Osteocyte (in vitro differentiated cells): Measurements from ENCODE around the gene CHRM4. TPM values are rescaled to one million over a fixed set of nuclear protein-coding genes. Genes with fewer than 3 reads are reported as not detected.

Experiments used
- DNase-seq: peaks from one replicate; pipeline ENCODE4 v3.0.0; 2021; ENCODE audit warnings: mixed read lengths; ENCODE audit not compliant: unreplicated experiment; ENCODE audit errors: extremely low spot score
- H3K27ac Mint-ChIP-seq: one replicate; pipeline ENCODE4 v1.8.0; 2021; ENCODE audit warnings: mild to moderate bottlenecking, mixed read lengths; ENCODE audit not compliant: unreplicated experiment
- H3K27me3 Mint-ChIP-seq: one replicate; pipeline ENCODE4 v1.8.0; 2021; ENCODE audit warnings: mixed read lengths; ENCODE audit not compliant: unreplicated experiment
- H3K36me3 Mint-ChIP-seq: one replicate; pipeline ENCODE4 v1.8.0; 2021; ENCODE audit warnings: mixed read lengths; ENCODE audit not compliant: unreplicated experiment
- H3K4me1 Mint-ChIP-seq: one replicate; pipeline ENCODE4 v1.8.0; 2021; ENCODE audit warnings: mixed read lengths; ENCODE audit not compliant: unreplicated experiment
- H3K4me3 Mint-ChIP-seq: one replicate; pipeline ENCODE4 v1.8.0; 2021; ENCODE audit warnings: mild to moderate bottlenecking, moderate library complexity, mixed read lengths; ENCODE audit not compliant: unreplicated experiment
- H3K9me3 Mint-ChIP-seq: one replicate; pipeline ENCODE4 v1.8.0; 2021; ENCODE audit warnings: mixed read lengths; ENCODE audit not compliant: unreplicated experiment
- total RNA-seq: library from RNA; stranded (reverse); gene quantifications from 2 replicates; pipeline ENCODE4 v1.2.1, GENCODE V29; 2021
- TF ChIP-seq, protein P1 (sequence below): fragments of 200-600 bp; sonication (generic); IDR thresholded peaks from 2 replicates; pipeline ENCODE4 v1.5.0; 2021; ENCODE audit warnings: antibody characterized with exemption, mild to moderate bottlenecking, moderate library complexity

The CHRM4 gene
- total RNA-seq, 1 donor from 2014 or later: 0.21 TPM

DNA sequence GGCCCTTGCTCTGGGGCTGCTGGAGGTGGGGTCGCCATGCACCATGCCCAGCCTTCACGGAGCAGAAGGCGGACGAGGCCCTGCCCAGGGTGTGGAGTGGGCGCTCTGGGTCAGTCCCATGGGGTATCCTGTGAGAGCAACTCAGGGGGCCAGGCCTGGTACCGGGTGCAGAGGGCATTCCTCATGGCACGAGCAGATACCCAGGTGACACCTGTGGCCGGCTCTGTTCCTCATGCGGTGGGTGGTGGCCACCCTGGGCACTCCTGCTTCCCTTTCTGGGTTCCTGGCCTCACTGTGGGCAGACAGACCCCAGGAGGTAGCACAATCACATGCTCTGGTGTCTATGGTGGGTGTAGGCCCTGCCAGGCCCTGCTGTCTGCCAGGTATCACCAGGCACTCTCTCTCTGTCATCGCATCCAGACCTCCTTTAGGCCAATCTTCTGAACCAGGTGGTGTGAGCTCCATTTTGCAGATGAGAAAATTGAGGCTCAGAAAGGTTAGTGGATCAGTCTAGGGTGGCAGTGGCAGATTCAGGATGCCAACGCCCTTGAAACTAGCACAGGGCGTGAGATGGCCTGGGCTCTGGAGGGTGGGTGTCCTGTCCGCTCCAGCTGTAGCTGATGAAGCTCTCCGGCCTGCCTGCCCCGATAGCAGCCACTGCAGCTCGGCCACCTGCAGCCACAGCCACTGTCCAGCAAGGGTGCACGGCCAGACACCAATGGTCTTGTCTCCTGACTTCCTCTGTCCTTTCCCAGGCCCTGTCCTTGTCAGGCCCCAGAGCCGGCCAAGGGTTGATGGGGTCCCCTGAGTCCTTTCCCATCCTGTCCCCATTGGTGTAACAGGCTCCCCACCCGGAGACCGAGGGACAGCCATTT, 29.2 kb downstream of the CHRM4 start:
- DNase-seq: no peak
- Mint-ChIP-seq H3K36me3 (no peaks in the 10 kb centered on the region), H3K9me3 (no peaks in the 10 kb centered on the region), H3K27me3 (no peaks in the 10 kb centered on the region), H3K4me3 (peak overlapping the region; percentile 38), H3K4me1 (peaks cover 47% of the 10 kb centered on the region), H3K27ac (peak overlapping the region; percentile 97)
- TF ChIP-seq, protein P1, sequence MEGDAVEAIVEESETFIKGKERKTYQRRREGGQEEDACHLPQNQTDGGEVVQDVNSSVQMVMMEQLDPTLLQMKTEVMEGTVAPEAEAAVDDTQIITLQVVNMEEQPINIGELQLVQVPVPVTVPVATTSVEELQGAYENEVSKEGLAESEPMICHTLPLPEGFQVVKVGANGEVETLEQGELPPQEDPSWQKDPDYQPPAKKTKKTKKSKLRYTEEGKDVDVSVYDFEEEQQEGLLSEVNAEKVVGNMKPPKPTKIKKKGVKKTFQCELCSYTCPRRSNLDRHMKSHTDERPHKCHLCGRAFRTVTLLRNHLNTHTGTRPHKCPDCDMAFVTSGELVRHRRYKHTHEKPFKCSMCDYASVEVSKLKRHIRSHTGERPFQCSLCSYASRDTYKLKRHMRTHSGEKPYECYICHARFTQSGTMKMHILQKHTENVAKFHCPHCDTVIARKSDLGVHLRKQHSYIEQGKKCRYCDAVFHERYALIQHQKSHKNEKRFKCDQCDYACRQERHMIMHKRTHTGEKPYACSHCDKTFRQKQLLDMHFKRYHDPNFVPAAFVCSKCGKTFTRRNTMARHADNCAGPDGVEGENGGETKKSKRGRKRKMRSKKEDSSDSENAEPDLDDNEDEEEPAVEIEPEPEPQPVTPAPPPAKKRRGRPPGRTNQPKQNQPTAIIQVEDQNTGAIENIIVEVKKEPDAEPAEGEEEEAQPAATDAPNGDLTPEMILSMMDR: no peak

DNA sequence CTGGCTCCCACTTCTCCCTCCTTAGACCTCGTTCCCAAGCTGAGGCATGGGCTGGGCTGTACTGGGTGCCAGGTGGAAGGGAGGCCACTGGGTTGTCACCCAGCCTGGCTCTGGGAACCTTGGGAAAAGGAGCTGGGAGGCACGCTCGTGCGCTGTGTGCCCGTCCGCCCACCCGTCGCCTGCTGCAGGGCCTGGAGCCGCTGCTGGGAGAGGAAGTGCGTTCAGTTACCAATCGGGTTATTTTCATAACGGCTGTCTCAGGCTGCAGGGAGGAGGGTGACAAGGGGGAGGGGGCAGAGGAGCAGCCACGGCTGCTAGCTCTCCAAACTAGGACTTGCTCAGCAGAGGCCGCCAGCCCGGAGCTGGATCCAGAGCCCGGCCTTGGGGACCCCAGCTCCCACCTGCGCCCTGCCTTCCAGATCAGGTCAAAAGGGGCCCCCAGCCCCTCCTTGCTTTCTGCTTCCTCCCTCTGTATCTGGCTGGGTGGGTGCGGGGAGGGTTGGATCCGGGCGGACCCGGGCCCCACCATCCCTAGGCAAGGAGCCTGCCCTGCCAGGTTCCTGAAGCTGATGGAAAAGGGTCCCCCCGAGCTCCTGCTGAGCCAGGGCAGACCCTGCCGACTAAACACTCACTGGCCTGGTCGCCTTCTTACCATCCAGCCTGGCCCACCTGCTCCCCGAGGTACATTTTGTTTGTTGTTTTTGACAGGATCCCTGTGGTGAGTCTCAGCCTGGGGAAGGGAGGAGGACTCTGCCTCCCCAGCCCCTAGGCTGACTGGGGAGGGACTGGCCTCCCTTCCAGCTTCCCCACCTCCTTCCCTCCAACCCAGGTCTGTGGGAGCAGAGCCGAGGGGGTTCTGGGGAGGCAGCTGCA, 30.1 kb downstream of the CHRM4 start:
- peak overlapping the region; percentile 97 for H3K27ac Mint-ChIP-seq

DNA sequence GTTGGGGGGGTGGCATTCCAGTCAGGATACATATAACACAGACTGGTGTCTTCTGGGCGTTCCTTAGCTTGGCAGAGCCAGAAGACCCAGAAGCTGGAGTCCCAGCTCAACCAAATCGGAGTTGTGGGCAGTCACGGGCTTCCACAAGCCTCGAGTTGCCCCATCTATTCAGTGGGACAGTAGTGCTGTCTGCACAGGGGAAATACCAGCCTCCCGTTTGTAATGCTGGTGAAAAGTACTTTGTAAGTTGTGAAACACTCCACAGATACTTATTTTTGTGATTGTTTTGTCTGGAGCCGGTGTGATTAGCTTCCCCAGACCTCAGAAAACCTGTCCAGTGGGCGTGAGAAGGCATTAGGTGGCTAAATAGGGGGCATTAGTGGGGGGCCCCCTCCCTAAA, 30.7 kb downstream of the CHRM4 start:
- no peak for DNase-seq
- Mint-ChIP-seq H3K4me3 (peak overlapping the region; percentile 70), H3K36me3 (peaks cover 7% of the 10 kb centered on the region), H3K9me3 (no peaks in the 10 kb centered on the region), H3K27ac (peak overlapping the region; percentile 97), H3K4me1 (peaks cover 45% of the 10 kb centered on the region), H3K27me3 (no peaks in the 10 kb centered on the region)
- TF ChIP-seq, protein P1: no peak

More for the DNA sequence above, 30.1 kb downstream of the CHRM4 start:
- no peak for DNase-seq
- TF ChIP-seq, protein P1: no peak
- no peaks in the 10 kb centered on the region for H3K27me3 Mint-ChIP-seq
- peaks cover 3% of the 10 kb centered on the region for H3K36me3 Mint-ChIP-seq
- peaks cover 45% of the 10 kb centered on the region for H3K4me1 Mint-ChIP-seq
- H3K9me3 Mint-ChIP-seq: no peaks in the 10 kb centered on the region
- H3K4me3 Mint-ChIP-seq: peak overlapping the region; percentile 70

DNA sequence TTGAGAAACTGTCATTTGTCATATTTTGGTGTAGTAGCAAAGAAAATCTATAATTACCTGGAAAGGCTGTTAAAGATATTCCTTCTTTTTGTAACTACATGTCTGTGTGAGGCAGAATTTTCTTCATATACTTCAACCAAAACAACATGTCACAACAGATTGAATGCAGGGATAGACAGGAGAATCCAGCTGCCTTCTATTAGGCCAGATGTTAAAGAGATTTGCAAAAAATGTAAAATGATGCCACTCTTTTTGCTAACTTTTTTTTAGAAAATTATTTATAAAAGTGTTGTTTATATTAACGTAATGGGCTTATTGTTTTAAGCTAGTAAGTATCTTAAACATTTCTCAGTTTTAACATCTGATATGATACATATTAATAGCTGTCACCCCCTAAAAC, 31.6 kb downstream of the CHRM4 start:
- peaks cover 7% of the 10 kb centered on the region for H3K36me3 Mint-ChIP-seq
- peak overlapping the region; percentile 97 for H3K27ac Mint-ChIP-seq
- TF ChIP-seq, protein P1: no peak
- H3K4me1 Mint-ChIP-seq: peaks cover 39% of the 10 kb centered on the region
- no peaks in the 10 kb centered on the region for H3K9me3 Mint-ChIP-seq
- H3K27me3 Mint-ChIP-seq: no peaks in the 10 kb centered on the region
- DNase-seq: no peak
- no peak overlapping the region for H3K4me3 Mint-ChIP-seq
